ENCODE measurements around the gene CADPS. TPM values are rescaled to one million over a fixed set of nuclear protein-coding genes. Genes with fewer than 3 reads are reported as not detected.

Gene CADPS
- polyA plus RNA-seq, 3 donors, result not detected

GRCh38 chr3:62379321-62379798, 495.9 kb downstream of the CADPS start:
- peaks cover 72 to 78% of the 10 kb centered on the region in 2 donors for H3K27me3 ChIP-seq (ENCODE audit: control insufficient read depth in 2 of 2, insufficient read depth in 2 of 2, low read length in 2 of 2)
- no peak for DNase-seq
- H3K9ac ChIP-seq (ENCODE audit: insufficient read depth, low read length, poor library complexity, severe bottlenecking), result no peak overlapping the region
- Mint-ChIP-seq H3K4me3 (peak overlapping the region in 1 of 2 donors; percentile 61), H3K4me1 (no peaks in the 10 kb centered on the region), H3K9me3 (peaks cover 0 to 11% (median 6%) of the 10 kb centered on the region in 7 donors), H3K36me3 (peaks cover 0 to 2% of the 10 kb centered on the region in 2 donors), H3K27ac (no peak overlapping the region), H3K27me3 (ENCODE audit: low read depth in 3 of 3) (peaks cover 64 to 84% (median 77%) of the 10 kb centered on the region in 3 donors)
- intact Hi-C loops (cut with micrococcal nuclease), result no loop called here
- no peak for TF ChIP-seq CTCF (IDR thresholded peaks at IDR 0.05)
- H3K4me1 ChIP-seq (ENCODE audit: control insufficient read depth in 1 of 2, insufficient read depth in 2 of 2, low read length in 2 of 2), result no peaks in the 10 kb centered on the region
- no peak overlapping the region for H3K4me2 ChIP-seq (replicated peaks; ENCODE audit: extremely low read depth, low read length, poor library complexity, severe bottlenecking)
- H3K4me3 ChIP-seq (replicated peaks in 1 of 3; ENCODE audit: low read depth in 2 of 3, low read length in 3 of 3), result no peak overlapping the region
- H3K9me3 ChIP-seq (replicated peaks in 1 of 2; ENCODE audit: control insufficient read depth in 1 of 2, insufficient read depth in 1 of 2, low read length in 2 of 2), result peaks cover 0 to 45% of the 10 kb centered on the region in 2 donors
- no peak overlapping the region for H2AFZ ChIP-seq (ENCODE audit: insufficient read depth, low read depth, low read length, poor library complexity, severe bottlenecking)
- WGBS (ENCODE audit: insufficient coverage), result 1% methylated on average over 14 of the region's 21 CpGs
- no peaks in the 10 kb centered on the region for H3K79me2 ChIP-seq (ENCODE audit: insufficient read depth, low read length)
- H4K20me1 ChIP-seq (ENCODE audit: insufficient read depth, low read length), result no peaks in the 10 kb centered on the region
- no peaks in the 10 kb centered on the region for H3K36me3 ChIP-seq (replicated peaks in 1 of 2; ENCODE audit: control insufficient read depth in 1 of 2, insufficient read depth in 2 of 2, low read length in 2 of 2)
- H3K27ac ChIP-seq (ENCODE audit: low read depth in 1 of 2, low read length in 2 of 2), result no peak overlapping the region

- H3K9me3 ChIP-seq (replicated peaks in 1 of 2; ENCODE audit: control insufficient read depth in 1 of 2, insufficient read depth in 1 of 2, low read length in 2 of 2), result peaks cover 0 to 47% of the 10 kb centered on the region in 2 donors
- no peaks in the 10 kb centered on the region for H3K79me2 ChIP-seq (ENCODE audit: insufficient read depth, low read length)
- H3K27me3 ChIP-seq (ENCODE audit: control insufficient read depth in 2 of 2, insufficient read depth in 2 of 2, low read length in 2 of 2), result peaks cover 76 to 83% of the 10 kb centered on the region in 2 donors
- no peak overlapping the region for H3K27ac Mint-ChIP-seq
- H3K4me2 ChIP-seq (replicated peaks; ENCODE audit: extremely low read depth, low read length, poor library complexity, severe bottlenecking), result no peak overlapping the region
- H2AFZ ChIP-seq (ENCODE audit: insufficient read depth, low read depth, low read length, poor library complexity, severe bottlenecking), result no peak overlapping the region
- H3K9me3 Mint-ChIP-seq, result peaks cover 0 to 11% (median 6%) of the 10 kb centered on the region in 7 donors
- no peaks in the 10 kb centered on the region for H3K36me3 ChIP-seq (replicated peaks in 1 of 2; ENCODE audit: control insufficient read depth in 1 of 2, insufficient read depth in 2 of 2, low read length in 2 of 2)
- no peak for DNase-seq
- H3K9ac ChIP-seq (ENCODE audit: insufficient read depth, low read length, poor library complexity, severe bottlenecking), result no peak overlapping the region
- peaks cover 68 to 87% (median 77%) of the 10 kb centered on the region in 3 donors for H3K27me3 Mint-ChIP-seq (ENCODE audit: low read depth in 3 of 3)
- peaks cover 0 to 2% of the 10 kb centered on the region in 2 donors for H3K36me3 Mint-ChIP-seq
- no peaks in the 10 kb centered on the region for H4K20me1 ChIP-seq (ENCODE audit: insufficient read depth, low read length)
- peak overlapping the region in 1 of 2 donors; percentile 80 for H3K4me3 Mint-ChIP-seq
- WGBS (ENCODE audit: insufficient coverage), result 11% methylated on average over 7 of the region's 14 CpGs
- intact Hi-C loops (cut with micrococcal nuclease), result no loop called here
- no peak for TF ChIP-seq CTCF (IDR thresholded peaks at IDR 0.05)
- H3K4me1 Mint-ChIP-seq, result peaks cover 2% of the 10 kb centered on the region
- H3K4me3 ChIP-seq (replicated peaks in 1 of 3; ENCODE audit: low read depth in 2 of 3, low read length in 3 of 3), result no peak overlapping the region
- no peaks in the 10 kb centered on the region for H3K4me1 ChIP-seq (ENCODE audit: control insufficient read depth in 1 of 2, insufficient read depth in 2 of 2, low read length in 2 of 2)
- H3K27ac ChIP-seq (ENCODE audit: low read depth in 1 of 2, low read length in 2 of 2), result no peak overlapping the region
Measured at GRCh38 chr3:62378921-62379320, 496.3 kb downstream of the CADPS start.
